GM19240 (cell line): ENCODE results near the gene WFDC1.

Source experiments
- DNase-seq: peaks from one replicate; pipeline ENCODE4 v3.0.0; 2011; ENCODE audit warnings: low spot score; ENCODE audit not compliant: insufficient read length

The WFDC1 gene

DNA sequence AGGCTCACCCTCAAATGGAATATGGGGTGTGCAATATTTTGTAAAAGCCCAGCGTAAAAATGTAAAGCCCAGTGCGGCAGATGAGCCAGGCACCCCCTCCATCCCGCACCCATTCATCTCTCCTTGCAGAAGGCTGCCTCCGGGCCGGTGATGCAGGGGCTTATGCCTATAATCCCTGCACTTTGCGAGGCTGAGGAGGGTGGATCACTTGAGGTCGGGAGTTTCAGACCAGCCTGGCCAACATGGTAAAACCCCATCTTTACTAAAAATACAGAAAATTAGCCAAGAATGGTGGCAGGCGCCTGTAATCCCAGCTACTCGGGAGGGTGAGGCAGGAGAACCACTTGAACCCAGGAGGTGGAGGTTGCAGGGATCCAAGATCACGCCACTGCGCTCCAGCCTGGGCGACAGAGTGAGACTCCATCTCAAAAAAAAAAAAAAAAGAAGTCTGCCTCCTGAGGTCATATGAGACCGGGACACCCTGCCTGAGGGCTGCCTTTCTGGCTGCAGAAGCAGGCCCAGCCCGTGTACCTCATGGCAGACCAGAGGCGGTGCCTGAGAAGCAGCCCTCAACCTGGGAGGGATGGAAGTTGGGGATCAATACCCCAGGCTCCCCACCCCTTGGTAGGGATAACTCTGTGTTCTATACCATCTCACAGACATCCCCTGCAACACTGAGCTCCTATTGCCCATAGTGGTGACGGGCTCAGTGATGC, 56.2 kb downstream of the WFDC1 start:
- no peak for DNase-seq

- no peak for DNase-seq
Observed at GRCh38 chr16:84351630-84352029, 57.0 kb downstream of the WFDC1 start.

DNA sequence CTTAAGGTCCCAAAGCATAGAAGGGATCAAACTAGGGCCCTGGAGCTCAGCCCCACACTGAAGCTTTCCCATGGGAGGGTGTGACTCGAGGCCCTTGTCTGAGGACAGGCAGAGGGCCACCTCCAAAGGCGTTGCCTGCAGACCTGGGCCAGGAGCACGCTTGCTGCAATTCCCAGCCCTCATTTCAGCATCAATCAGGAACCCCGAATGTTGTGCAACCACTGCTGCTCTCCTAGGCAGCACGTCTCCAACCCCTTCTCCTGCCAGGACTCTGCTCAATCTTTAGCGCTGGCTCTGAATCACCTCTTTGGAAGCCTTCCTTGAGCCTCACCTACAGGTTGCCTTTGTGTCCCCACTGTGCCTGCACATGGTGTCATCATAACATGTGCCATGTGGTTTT, 59.6 kb downstream of the WFDC1 start:
- DNase-seq = no peak

DNA sequence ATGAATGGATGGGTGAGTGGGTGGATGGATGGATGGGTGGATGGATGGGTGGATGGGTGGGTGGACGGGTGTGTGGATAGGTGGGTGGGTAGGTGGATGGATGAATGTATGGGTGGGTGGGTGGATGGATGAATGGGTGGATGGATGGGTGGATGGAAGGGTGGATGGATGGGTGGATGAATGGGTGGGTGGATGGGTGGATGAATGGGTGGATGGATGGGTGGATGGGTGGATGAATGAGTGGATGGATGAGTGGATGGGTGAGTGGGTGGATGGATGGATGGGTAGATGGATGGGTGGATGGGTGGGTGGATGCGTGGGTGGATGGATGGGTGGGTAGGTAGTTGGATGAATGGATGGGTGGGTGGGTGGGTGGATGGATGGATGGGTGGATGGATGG, 60.5 kb downstream of the WFDC1 start:
- no peak for DNase-seq

DNA sequence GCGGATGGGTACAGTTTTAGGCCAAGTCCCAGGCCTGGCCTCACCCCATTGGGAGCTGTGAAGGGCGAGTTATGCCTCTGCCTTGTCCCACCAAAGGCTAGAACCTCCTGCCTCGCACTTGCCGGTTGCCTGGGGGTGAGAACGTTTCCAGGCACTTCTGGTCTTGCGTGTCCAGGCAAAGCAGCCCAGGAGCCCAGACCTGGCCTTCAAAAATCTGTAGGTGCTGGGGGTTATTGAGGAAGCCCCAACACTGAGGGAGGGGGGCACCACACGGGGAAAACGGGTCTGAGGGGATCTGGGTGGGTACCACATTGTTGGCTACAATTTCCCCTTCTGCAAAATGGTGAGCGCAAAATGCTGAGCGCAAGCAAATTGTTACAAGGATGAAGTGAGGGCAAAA, 61.5 kb downstream of the WFDC1 start:
- DNase-seq = no peak

DNA sequence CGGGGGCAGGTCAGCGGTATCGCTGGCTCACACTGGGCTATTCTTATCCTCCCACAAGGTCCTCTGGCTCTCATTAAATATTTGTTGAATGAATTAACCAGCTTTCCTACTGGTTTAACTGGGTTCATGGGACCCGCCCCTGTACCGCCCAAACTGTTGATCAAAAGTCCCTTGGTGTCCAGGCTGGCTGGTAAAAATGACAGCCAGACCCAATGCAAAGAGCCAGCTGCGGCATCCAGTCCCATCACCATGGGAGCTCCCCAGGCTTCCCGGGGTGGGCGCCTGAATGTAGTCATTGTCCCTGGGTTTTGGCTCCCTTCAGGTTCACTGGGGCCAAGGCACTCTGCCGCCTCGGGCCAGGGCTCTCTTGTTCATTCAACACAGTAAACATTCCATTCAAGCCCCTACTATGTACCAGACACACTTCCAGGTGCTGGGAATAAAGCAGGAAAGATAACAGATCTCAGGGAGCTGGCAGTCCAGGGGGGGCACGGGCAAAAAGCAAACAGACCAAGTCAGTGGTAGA, 62.0 kb downstream of the WFDC1 start:
- no peak for DNase-seq

GRCh38 chr16:84357191-84357651, 62.5 kb downstream of the WFDC1 start:
- no peak for DNase-seq

- DNase-seq = no peak
Observed at GRCh38 chr16:84358601-84359295, 64.1 kb downstream of the WFDC1 start.

DNA sequence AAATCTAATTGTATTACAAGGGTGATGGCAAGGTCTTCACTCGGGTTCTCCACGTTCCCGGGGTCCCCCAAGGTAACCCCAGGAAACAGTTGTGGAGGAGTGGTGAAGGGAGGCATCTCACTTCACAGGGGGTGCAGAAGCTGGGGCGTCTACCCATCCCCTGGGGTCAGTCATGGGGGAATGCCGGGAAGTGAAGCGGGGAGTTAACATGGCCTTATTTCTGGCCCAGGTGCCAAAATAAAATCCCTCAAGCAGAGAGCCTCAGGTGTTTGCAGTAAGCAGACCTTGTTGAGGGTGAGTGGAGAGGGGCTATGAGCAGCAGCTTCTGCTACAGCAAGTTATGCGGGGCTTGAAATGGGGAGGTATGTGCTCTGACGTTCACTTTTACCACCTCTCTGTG, 64.6 kb downstream of the WFDC1 start:
- DNase-seq = no peak

- DNase-seq = no peak
Observed at GRCh38 chr16:84360170-84360569, 65.5 kb downstream of the WFDC1 start.

DNA sequence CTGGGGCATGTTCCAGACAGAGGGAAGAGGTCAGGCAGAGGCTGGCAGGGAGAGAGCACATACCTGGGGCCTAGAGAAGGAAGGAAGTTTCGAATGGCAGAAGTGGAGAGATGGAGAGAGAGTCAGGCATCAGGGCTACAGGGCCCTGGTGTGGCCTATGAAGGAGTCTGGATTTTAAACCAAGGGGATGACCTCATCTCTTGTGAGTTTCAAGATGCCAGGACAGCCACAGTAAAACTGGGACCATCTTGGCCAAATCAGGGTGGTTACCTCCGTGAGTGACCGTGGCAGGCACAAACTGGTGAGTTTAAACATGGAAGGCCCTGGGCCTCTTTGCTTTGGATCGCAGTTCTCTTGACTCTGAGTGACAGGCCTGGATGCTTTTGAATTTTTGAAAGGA, 66.1 kb downstream of the WFDC1 start:
- no peak for DNase-seq

DNA sequence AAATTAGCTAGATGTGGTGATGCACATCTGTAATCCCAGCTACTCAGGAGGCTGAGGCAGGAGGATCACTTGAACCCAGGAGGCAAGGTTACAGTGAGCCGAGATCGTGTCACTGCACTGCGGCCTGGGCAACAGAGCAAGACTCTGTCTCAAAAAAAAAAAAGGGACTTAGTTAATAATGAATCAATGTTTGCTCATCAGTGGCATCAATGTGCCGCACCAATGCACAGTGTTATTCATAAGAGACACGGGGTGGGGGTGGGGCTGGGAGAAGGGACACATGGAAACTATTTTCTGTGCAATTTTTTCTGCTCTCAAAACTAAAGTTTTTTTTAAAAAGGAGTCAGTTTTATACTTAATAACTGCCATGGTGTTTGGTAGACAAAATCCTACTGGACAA, 66.9 kb downstream of the WFDC1 start:
- DNase-seq = no peak

GRCh38 chr16:84362471-84362941, 67.8 kb downstream of the WFDC1 start:
- no peak for DNase-seq

DNA sequence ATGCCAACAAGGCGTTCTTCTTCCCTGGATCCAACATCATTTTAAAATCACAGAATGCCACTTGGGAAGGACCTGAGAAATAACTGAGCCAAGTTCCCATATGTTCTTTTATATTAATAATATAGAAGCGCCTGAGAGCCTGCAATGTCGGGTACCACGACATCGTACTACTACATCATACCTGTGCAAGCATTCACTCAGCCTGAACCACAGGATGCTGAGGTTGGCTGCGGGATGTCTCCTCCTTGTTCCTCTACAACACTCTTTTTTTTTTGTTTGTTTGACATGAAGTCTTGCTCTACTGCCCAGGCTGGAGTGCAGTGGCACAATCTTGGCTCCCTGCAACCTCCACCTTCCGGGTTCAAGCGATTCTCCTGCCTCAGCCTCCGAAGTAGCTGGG, 71.5 kb downstream of the WFDC1 start:
- no peak for DNase-seq

- no peak for DNase-seq
Observed at GRCh38 chr16:84367297-84367680, 72.6 kb downstream of the WFDC1 start.

DNA sequence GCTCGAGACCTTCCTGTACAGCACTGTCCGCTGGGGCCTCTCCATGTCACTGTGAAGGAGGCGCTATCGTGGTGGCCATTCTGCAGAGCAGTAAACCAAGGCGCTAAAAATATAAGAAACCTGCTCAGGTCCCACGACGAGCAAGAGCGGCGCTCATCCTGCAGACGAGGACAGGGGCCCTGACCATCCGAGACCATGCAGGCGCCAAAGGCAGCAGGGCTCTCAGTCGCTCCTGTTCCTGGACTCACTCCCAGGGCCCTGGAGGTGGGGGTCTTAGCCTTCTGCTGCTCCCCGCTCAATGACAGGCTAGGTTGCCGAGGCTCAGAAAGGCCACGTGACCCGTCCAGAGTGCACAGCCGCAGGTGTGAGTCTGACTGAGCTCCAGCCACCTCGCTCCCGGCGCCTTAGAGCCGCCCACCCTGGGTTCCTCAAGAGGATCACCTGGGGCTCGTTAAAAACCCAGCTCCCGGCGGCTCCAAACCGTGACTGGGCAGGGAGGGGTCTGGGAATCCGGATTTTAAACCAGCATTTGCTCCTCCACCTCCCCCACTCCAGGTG, 73.2 kb downstream of the WFDC1 start:
- DNase-seq = no peak

DNA sequence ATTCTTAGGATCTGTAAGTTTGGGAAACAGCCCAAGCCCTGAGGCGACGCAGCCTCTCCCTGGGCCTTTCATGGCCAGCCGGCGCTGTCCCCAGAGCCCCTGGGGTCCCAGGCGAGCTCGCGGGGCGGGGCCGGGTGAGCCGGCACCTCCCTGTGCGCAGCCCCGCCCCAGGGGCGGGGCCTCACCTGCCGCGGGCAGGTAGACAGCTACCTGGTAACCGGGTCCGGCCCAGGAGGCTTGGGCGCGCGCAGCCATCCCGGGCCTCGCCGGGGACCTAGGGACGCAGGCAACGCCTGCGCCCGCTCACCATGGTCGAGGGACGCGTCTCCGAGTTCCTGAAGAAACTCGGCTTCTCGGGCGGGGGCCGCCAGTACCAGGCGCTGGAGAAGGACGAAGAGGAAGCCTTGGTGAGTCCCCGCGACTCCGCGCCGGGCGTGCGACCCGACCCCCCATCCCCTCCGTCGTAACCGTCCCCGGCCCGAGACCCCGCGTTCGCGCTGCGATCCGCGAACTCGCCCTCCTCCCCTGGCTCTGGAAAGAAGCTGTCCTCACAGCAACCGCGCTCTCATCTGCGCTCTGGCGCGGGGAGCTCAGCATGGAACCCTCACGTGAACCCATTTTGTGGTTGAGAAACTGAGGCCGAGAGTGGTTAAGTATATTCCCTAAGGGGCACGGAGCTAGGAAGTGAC, 73.8 kb downstream of the WFDC1 start, which contains the start of gene ATP2C2:
Gene ATP2C2, plus strand, starts transcription at position 231 of the 689 bp plus-strand sequence. Its CDS starts 78 bp downstream, at position 309.
- no peak for DNase-seq

- DNase-seq = no peak
Observed at GRCh38 chr16:84369105-84369504, 74.4 kb downstream of the WFDC1 start.

GRCh38 chr16:84369938-84370627, 75.4 kb downstream of the WFDC1 start:
- no peak for DNase-seq

- DNase-seq = no peak
Observed at GRCh38 chr16:84370723-84371552, 76.3 kb downstream of the WFDC1 start.
